ENCODE measurements around the gene HOXD4.

HOXD4 gene

DNA sequence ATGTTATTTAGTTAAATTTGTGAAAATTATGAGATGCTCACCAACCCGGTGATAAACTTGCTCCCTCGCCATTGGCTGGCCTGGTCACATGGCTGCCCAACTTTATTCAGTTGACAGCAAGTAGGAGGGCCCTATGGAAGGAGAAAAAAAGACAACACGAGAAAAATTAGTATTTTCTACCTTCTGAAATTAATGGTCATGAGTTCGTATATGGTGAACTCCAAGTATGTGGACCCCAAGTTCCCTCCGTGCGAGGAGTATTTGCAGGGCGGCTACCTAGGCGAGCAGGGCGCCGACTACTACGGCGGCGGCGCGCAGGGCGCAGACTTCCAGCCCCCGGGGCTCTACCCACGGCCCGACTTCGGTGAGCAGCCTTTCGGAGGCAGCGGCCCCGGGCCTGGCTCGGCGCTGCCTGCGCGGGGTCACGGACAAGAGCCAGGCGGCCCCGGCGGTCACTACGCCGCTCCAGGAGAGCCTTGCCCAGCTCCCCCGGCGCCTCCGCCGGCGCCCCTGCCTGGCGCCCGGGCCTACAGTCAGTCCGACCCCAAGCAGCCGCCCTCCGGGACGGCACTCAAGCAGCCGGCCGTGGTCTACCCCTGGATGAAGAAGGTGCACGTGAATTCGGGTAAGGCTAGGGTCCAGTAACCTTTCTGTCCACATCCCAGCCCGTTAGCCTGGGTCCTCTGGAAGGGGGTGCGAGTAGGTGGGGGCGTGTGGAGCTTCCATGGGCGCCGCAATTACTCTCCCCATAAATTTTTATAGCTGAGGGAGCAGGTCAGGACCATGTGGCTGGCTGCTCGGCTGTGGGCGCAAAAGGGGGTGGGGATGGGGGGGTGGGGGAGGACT is at the start of gene HOXD4:
Gene HOXD4 (plus strand): TSS at position 109 of the 846 bp plus-strand sequence. CDS start 84 bp downstream, at position 193.
- H3K27ac ChIP-seq: no peak within 1 kb of the TSS
- TF ChIP-seq ZFX (IDR thresholded peaks at IDR 0.05; ENCODE audit: borderline replicate concordance): no peak
- TF ChIP-seq, protein P1, sequence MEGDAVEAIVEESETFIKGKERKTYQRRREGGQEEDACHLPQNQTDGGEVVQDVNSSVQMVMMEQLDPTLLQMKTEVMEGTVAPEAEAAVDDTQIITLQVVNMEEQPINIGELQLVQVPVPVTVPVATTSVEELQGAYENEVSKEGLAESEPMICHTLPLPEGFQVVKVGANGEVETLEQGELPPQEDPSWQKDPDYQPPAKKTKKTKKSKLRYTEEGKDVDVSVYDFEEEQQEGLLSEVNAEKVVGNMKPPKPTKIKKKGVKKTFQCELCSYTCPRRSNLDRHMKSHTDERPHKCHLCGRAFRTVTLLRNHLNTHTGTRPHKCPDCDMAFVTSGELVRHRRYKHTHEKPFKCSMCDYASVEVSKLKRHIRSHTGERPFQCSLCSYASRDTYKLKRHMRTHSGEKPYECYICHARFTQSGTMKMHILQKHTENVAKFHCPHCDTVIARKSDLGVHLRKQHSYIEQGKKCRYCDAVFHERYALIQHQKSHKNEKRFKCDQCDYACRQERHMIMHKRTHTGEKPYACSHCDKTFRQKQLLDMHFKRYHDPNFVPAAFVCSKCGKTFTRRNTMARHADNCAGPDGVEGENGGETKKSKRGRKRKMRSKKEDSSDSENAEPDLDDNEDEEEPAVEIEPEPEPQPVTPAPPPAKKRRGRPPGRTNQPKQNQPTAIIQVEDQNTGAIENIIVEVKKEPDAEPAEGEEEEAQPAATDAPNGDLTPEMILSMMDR (IDR thresholded peaks at IDR 0.05): no peak

DNA sequence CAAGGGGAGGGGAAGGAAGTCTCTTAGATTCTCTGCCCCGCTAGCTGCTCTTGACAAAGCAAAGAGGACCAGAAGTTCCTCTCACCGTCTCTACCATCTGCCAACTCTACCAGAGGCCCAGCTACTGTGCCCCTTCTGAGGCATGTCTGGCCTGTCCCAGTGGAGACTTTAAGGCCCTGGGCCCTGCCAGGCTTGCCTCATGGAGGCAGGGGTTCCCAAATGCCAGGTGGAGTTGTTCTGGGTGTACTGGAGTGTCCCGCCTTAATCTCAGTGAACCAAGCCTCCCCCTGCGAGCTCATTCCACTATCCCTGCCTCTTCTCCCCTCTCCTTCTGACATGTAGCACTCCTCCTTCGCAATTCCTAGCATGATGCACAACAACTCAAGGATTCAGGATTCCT is 49.5 kb upstream of the HOXD4 start:
- TF ChIP-seq, protein P1 (IDR thresholded peaks at IDR 0.05): no peak
- no peak for TF ChIP-seq ZFX (IDR thresholded peaks at IDR 0.05; ENCODE audit: borderline replicate concordance)
- H3K27ac ChIP-seq: no peak overlapping the region

DNA sequence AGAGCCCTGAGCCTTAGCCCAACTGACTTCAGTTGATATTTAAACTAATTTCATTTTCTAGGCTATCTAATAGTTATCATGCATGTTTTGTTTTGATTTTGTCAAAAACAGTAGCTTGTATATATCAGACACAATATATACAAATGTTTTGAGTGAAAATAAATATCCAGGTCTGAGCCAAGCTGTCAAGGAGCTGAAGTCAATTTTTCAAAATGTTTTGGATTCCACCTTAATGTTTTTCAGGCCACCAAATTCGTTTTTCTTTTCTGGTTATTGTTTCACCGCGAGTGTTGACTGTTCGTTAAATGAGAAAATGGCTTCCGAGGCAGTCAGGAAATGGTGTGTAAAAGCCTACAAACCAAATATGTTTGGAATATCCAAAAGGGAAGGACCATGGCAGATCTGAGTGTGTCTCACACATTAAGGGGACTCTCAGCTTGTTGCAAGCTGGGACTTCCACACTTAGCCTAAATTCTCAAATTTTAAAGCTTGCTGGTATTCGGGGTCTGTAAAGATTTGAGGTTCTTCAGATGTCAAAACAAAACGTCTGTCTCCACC is 49.0 kb upstream of the HOXD4 start:
- TF ChIP-seq ZFX (IDR thresholded peaks at IDR 0.05; ENCODE audit: borderline replicate concordance): no peak
- TF ChIP-seq, protein P1 (IDR thresholded peaks at IDR 0.05): no peak
- H3K27ac ChIP-seq: no peak overlapping the region

DNA sequence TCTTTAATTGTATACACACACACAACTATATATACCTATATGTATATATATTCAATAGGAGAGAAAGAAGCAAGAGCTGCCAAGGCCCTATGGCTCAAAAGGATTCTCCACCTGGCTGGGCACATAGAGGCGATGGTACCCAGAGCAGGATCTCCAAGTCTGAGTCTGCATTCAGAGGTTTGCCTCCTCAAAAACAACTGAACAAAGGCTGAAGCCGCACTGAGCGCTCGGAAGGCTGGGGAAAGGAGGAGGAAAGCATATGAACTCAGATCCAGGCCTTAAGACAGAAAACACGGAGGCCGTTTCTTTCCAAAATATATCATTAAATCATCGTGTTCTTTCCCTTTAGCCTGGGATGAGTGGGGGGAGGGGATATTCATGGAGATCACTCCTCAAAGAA is 48.2 kb upstream of the HOXD4 start:
- TF ChIP-seq, protein P1 (IDR thresholded peaks at IDR 0.05): no peak
- no peak for TF ChIP-seq ZFX (IDR thresholded peaks at IDR 0.05; ENCODE audit: borderline replicate concordance)
- H3K27ac ChIP-seq: no peak overlapping the region

DNA sequence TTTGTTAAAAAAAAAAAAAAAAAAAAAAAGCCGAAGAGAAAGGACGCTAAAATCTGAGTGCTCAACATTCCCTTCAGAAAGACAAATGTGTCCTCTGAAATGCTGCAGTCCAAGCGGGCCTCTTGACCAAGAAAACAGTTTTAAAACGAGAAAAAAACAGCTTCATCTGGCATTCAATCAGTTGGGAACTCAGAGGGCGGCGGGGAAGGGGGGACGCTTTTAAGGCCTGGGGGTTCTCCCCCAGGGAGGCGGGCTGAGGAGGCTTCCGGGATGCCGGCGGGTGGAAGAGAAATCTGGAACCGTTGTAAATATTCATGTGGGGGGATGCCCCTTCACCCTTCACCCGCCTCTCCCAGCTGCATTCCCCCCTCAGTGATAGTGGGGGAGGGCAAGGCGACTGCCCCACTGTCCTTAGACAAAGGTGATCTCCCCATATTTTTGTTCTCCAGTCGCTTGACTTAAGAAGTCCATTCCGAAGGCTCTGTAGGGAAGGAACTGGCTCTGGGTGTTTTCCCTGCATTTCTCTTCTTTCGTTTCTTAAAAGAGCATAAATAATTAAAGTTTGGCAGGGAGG is 47.5 kb upstream of the HOXD4 start:
- TF ChIP-seq, protein P1 (IDR thresholded peaks at IDR 0.05): no peak
- no peak for TF ChIP-seq ZFX (IDR thresholded peaks at IDR 0.05; ENCODE audit: borderline replicate concordance)
- no peak overlapping the region for H3K27ac ChIP-seq

DNA sequence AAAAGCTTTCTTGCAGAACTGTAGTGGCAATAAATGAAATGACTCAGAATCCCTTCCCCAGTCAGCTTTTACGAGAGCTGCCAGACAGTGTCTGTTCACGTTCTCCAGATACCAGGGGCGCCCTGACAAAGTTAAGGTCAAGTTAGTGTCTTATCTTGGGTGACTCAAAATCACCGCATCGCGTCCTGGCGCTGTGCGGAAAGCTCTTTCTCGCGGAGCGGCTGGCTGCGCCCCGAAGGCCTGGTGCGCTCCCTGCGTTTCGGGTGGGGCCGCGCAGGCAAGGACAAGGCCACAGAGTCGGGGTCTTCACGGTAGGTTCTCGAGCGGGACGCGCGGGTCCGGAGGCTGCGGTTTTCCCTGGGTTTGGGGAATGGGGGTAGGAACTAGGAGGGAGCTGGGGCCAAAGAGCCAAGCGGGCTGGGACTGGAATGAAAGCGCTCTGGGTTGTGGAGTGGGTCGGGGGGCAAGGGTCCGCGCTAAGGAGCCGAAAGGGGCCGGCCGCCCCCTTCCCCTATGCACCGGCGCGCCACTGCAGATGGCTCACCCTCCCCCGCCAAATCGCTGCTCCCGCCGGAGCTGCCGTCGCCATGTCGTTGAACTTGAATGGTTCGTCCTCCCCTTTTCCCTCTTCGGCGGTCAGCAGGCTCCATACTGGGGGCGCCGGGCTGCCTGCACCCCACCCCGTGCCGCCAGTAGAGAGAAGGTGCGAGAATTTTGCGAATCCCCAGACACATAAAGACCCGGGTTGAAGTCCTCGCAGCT is 46.9 kb upstream of the HOXD4 start:
- H3K27ac ChIP-seq: no peak overlapping the region
- TF ChIP-seq, protein P1 (IDR thresholded peaks at IDR 0.05): no peak
